PC-3 (cell line): ENCODE results near the gene ANKRD27.

Source experiments
- CTCF ChIP-seq: fragments of 300-600 bp; sonication (generic); conservative IDR thresholded peaks from 2 replicates; pipeline ENCODE4 v1.5.1; 2017; ENCODE audit warnings: antibody characterized with exemption, low read depth, mild to moderate bottlenecking, low read length
- EZH2 ChIP-seq: fragments of 300-600 bp; sonication (generic); IDR thresholded peaks from one replicate; pipeline ENCODE4 v1.6.1; 2017; ENCODE audit warnings: antibody characterized with exemption, mild to moderate bottlenecking, low read length; ENCODE audit not compliant: unreplicated experiment

- TF ChIP-seq CTCF (no peak), EZH2 (no peak)
Measured at GRCh38 chr19:32680986-32681385, 6.0 kb upstream of the ANKRD27 start.
